GM21717 (cell line): Measurements from ENCODE around the gene GJB5.

ENCODE experiments used
- ATAC-seq: cut with Tn5 transposase; IDR thresholded peaks from one replicate; pipeline ENCODE4 v1.9.1; 2021; ENCODE audit warnings: mild to moderate bottlenecking, moderate library complexity; ENCODE audit not compliant: unreplicated experiment

Gene GJB5

GRCh38 chr1:34744851-34745250 lies 10.0 kb upstream of the GJB5 start:
- ATAC-seq, result no peak

- no peak for ATAC-seq
Observed at GRCh38 chr1:34745666-34746065, 9.2 kb upstream of the GJB5 start.

GRCh38 chr1:34746101-34746500 lies 8.7 kb upstream of the GJB5 start:
- no peak for ATAC-seq

GRCh38 chr1:34746785-34747637 lies 7.8 kb upstream of the GJB5 start:
- ATAC-seq, result no peak

DNA sequence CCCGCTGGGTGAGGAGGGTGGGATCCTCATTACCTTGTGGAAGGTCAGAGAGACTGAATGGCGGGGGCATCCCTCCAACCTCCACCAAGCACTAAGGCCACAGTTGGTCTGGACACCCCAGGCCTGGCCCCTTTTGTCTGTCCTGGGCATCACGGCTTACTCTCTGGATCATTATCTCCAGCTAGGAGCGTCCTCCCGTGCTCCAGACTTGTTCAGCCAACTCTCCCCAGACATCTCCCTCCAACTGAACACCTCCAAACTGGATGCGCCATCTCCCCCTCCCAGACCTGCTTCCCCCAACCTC lies 7.3 kb upstream of the GJB5 start:
- ATAC-seq, result no peak

- ATAC-seq, result no peak
Observed at GRCh38 chr1:34749992-34750391, 4.9 kb upstream of the GJB5 start.

GRCh38 chr1:34750610-34751009 lies 4.2 kb upstream of the GJB5 start:
- no peak for ATAC-seq

- ATAC-seq, result no peak
Observed at GRCh38 chr1:34753163-34753562, 1.7 kb upstream of the GJB5 start.

DNA sequence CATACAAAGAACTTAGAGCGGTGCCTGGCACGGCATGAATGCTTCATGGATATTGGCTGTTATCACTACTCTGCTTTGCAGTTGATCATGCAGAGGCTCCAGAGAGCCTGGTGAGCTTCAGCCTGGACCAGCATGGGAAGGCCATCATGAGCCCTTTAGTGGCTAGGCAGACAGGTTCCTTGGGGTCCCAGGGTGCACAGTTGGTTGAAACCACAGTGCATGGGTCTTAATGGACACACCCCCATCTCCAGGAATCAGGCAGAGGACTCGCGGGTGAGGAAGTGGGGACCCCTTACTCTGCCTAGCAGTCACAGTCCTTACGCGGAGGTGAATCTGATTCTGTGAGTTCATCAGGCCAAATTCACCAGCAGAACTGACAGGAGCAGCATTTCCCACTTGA lies 1.1 kb downstream of the GJB5 start:
- ATAC-seq, result no peak

GRCh38 chr1:34757386-34757785 lies 2.5 kb downstream of the GJB5 start:
- no peak for ATAC-seq

DNA sequence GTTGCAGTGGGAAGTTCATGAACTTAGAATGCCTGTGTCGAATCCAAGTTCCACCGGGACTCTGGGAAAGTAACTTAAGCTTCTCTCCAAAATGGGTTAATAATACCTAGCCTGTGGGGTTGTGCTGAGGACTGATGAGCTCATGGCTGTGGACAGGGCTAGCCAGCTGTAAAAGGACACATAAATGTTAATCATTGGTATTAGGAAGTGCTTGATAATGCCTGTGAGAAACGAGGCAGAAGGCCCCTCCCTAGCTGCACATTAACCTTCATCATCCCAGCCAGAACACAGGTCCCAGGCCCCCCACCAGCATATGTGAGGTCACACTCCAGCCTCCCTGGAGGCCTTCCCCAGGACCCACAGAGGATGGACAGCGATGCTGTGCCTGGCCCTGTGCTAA lies 3.9 kb downstream of the GJB5 start:
- no peak for ATAC-seq

- ATAC-seq, result no peak
Observed at GRCh38 chr1:34759503-34760357, 4.9 kb downstream of the GJB5 start, which contains the start of gene GJB4. GJB4 (plus strand) TSS chr1:34759740; CDS start chr1:34761255, 1,515 bp downstream.

GRCh38 chr1:34761176-34761761 lies 6.4 kb downstream of the GJB5 start:
- no peak for ATAC-seq

- no peak for ATAC-seq
Observed at GRCh38 chr1:34761776-34762307, 7.0 kb downstream of the GJB5 start.

DNA sequence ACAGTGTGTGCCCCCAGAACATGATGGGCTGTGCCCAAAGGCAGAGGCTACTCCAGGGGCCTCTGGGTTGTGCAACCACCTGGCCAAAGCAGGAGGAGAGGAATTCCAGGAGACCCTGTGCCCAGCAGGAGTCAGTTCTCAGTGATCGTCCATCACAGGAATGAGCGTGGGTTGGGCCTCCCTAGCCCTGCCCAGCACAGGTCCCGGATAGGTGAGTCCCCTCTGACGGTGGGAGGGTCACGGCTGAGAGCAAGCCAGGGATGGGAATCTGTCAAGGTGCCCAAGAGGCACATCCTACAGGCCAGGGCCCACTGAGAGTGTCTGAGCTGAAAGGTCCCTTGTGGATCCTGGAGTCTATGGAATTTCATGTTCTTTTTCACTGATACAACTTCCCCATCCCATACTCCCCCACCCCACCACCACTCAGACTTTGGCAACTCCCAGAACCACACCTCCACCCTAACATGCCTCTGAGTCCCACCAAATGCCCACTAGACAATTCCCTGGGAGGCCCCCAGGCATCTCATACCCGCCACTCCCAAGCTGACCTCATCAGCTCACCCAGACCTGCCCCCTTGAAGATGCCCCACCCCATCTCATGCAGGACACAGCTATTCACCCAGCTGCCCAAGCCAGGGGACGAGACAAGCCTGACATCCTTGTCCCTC lies 7.8 kb downstream of the GJB5 start:
- no peak for ATAC-seq

DNA sequence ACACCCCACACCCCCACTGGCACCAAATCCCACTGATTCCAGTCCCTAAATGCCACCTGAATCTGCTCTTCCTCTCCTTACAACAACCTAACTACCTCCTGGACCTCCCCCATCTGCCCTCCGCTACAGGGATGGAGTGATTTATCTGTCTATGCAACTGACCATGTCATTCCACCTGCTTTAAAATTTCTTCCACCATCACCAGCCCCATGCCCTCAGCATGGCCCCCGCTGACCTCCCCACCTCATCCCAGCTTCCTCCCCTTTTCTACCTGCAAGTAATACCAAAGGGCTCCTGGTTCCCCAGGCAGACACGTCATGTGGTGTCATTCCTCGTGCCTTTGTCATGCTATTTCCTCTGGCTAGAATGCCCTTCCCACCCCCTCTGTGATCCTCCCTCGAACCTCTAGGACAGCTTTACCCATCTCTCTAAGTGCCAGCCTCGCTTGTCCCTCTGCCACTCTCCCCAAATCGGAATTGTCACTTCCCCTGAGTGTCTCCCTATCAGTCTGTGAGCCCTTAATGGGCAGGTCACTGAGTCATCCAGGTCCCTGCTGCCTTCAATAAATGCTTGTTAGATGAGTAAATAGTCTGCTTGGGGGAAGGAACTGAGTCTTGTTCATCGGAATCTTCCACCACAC lies 8.4 kb downstream of the GJB5 start:
- ATAC-seq, result no peak

- ATAC-seq, result no peak
Observed at GRCh38 chr1:34768856-34769255, 14.0 kb downstream of the GJB5 start.

DNA sequence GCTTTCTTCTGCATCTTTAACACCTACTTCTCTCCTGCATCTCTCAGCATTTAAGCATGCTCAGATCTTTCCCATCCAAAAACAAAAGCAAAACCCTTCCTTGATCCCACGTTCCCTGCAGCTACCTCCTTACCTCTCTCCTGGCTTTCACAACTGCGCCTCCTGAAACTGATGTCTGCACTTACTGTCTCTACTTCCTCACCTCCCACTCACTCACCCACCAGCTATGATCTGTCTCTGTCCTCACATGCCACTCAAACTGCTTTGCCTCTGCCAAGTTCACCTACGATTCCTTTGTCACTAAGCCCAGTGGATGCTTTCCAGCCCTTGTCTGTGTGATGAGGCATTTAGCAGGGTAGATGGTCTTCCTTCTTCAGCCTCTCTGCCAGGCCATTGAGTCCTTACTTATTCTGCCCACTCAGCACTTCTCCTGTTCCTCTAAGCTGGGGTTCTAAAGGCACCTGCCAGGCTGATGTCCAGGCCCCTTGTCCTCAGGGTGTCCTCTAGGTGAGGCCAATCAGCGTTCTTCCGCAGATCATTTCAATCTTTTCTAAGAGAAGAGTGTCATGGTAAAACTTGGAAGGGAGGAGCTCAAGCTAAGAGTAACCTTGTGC lies 16.2 kb downstream of the GJB5 start:
- ATAC-seq, result no peak

GRCh38 chr1:34771573-34772371 lies 16.9 kb downstream of the GJB5 start:
- ATAC-seq, result no peak
